Thyroid gland (tissue), 4 donors: ENCODE data around the gene CST9. TPM values are rescaled to one million over a fixed set of nuclear protein-coding genes. Genes with fewer than 3 reads are reported as not detected.
A peak's percentile ranks its signal among the peaks of the same experiment; 100 is the strongest.

Experiments
- DNase-seq, 2 donors: peaks; one replicate each; pipeline ENCODE4 v3.0.0-alpha.2; 2019
- H3K27ac ChIP-seq, 3 donors: fragments of 200-600 bp; sonication (generic); 1 replicate in 2 of 3; 2 replicates in 1 of 3; pipeline ENCODE4 v1.5.1; 2016 to 2019; ENCODE audit warnings: mild to moderate bottlenecking in 1 of 3, moderate library complexity in 1 of 3
- H3K27me3 ChIP-seq: fragments of 200-600 bp; sonication (generic); one replicate; pipeline ENCODE4 v1.5.1; 2019
- H3K36me3 ChIP-seq, 2 donors: fragments of 200-600 bp; sonication (generic); one replicate each; pipeline ENCODE4 v1.5.1; 2016 to 2019
- H3K4me1 ChIP-seq, 2 donors: fragments of 200-600 bp; sonication (generic); one replicate each; pipeline ENCODE4 v1.5.1; 2017 to 2019
- H3K4me3 ChIP-seq, 3 donors: fragments of 200-600 bp; sonication (generic); replicated peaks in 1 of 3; 1 replicate in 2 of 3; 2 replicates in 1 of 3; pipeline ENCODE4 v1.5.1; 2016; ENCODE audit warnings: mild to moderate bottlenecking in 1 of 3
- H3K9me3 ChIP-seq: fragments of 200-600 bp; sonication (generic); one replicate; pipeline ENCODE4 v1.5.1; 2017
- CTCF ChIP-seq, 6 experiments: fragments of 200-600 bp in 3 of 6; fragments of 450-650 bp in 3 of 6; sonication (generic) in 3 of 6; IDR thresholded peaks; one replicate each; pipeline ENCODE4 v1.5.1; 2016 to 2019; ENCODE audit warnings: antibody characterized with exemption in 6 of 6, mild to moderate bottlenecking in 2 of 6, inconsistent platforms in 1 of 6, moderate library complexity in 1 of 6
- POLR2A ChIP-seq, 2 donors: fragments of 450-650 bp; IDR thresholded peaks; one replicate each; pipeline ENCODE4 v1.6.1; 2017; ENCODE audit warnings: antibody characterized with exemption in 2 of 2, mild to moderate bottlenecking in 2 of 2, moderate library complexity in 1 of 2
- WGBS, 2 donors: methylation state at CpG; one replicate each; pipeline ENCODE4 v1.1.5; 2017; 5-methylcytosine and 5-hydroxymethylcytosine counted together
- intact Hi-C: fragments of 100-400 bp; cut with DNase I; formaldehyde crosslinking; loops from one replicate; pipeline ENCODE4 v1.15.1; 2023
- total RNA-seq, 4 donors: library from RNA; depleted of rRNA; stranded (reverse); fragments of >200 nt; gene quantifications; one replicate each; pipeline ENCODE4 v1.2.3, GENCODE V29; 2016

CST9 gene
- total RNA-seq, 4 donors from 2014 or later, result not detected

DNA sequence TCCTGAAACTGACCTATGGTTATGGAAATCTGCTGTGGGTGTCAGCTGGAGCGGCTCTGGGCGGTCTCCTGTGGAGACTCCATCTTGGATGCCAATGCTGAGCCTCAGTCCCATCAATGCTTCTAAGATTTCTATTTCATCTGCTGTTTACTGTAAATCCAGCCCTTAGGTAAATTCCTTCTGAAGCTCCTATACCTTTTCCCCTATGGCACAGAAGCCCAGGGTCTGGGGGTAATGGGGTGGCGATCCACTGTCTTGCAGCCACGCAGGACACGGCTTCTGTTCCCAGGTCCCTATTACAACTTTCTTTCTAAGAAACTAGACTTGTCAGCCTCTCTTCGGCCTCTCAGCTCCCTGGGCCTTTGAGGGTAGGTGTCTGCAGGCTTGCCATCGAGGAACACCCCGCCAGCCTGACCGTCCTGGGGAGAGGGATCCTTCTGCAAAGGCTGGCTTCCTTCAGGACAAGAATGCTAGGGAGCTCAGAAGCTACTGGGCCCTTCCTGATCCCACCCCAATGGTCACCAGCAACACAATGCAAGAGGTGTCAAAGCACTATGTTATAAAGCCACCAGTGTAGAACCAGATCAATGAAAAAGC lies 25.6 kb upstream of the CST9 start:
- Histone ChIP-seq H3K27ac (no peak overlapping the region), H3K4me1 (peaks cover 2 to 16% of the 10 kb centered on the region in 2 donors), H3K27me3 (no peaks in the 10 kb centered on the region), H3K4me3 (no peak overlapping the region), H3K36me3 (peaks cover 0 to 12% of the 10 kb centered on the region in 2 donors), H3K9me3 (no peaks in the 10 kb centered on the region)
- WGBS, 2 donors, result 95 to 97% methylated on average over 9 of the region's 9 CpGs
- intact Hi-C loops, result no loop called here
- TF ChIP-seq CTCF (IDR thresholded peaks at IDR 0.05) (no peak), POLR2A (IDR thresholded peaks at IDR 0.05) (no peak)
- DNase-seq, result no peak

- intact Hi-C loops, result no loop called here
- H3K4me1 ChIP-seq, result peaks cover 0 to 15% of the 10 kb centered on the region in 2 donors
Measured at GRCh38 chr20:23630392-23630849, 24.7 kb upstream of the CST9 start.

DNA sequence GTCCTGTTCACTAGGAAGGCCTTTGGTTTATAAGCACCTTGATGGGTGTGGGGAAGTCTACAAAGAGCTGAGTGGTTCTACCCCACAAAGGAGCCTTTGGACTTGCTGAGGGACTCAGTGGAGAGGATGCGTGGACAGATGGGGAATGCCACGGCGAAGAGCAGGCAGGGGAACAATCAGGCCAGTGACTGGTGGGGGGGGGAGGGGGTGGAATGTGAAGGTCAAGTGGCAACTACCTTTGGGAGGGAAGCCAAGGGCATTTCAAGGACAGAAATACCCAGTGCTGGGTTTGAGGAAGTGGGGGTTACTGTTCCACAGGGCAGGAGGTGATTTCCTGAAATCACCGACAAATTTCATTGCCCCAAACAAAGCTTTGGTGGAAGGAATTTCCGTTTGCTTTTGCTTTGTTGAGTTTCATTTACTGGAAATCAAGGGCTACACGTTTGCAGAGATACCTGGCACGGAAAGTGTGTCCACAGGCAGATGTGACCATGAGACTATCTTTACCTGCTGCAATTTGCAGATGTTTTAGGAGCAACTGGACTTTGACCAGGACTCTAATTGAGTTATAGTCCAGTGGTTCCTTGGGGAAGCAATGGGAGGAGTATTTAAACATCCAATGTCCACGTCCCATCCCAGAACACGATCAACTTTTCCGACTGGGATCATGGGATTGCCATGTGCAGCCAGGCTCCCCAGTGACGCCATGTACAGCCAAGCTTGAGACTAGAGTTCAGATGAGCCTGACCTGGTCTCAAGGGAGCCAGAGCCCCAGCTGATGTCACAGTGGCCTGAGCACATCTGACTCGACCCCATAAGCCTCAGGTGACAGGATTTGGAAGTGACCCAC lies 24.1 kb upstream of the CST9 start:
- no peaks in the 10 kb centered on the region for H3K9me3 ChIP-seq
- peaks cover 0 to 11% of the 10 kb centered on the region in 2 donors for H3K4me1 ChIP-seq

More at GRCh38 chr20:23630392-23630849, 24.7 kb upstream of the CST9 start:
- no peak for DNase-seq
- H3K27me3 ChIP-seq, result no peaks in the 10 kb centered on the region
- no peak overlapping the region for H3K4me3 ChIP-seq
- no peak overlapping the region for H3K27ac ChIP-seq
- H3K9me3 ChIP-seq, result no peaks in the 10 kb centered on the region
- WGBS, 2 donors, result 98 to 99% methylated on average over 4 of the region's 4 CpGs
- no peak for TF ChIP-seq POLR2A (IDR thresholded peaks at IDR 0.05)
- TF ChIP-seq CTCF (IDR thresholded peaks at IDR 0.05), result no peak
- peaks cover 0 to 12% of the 10 kb centered on the region in 2 donors for H3K36me3 ChIP-seq

DNA sequence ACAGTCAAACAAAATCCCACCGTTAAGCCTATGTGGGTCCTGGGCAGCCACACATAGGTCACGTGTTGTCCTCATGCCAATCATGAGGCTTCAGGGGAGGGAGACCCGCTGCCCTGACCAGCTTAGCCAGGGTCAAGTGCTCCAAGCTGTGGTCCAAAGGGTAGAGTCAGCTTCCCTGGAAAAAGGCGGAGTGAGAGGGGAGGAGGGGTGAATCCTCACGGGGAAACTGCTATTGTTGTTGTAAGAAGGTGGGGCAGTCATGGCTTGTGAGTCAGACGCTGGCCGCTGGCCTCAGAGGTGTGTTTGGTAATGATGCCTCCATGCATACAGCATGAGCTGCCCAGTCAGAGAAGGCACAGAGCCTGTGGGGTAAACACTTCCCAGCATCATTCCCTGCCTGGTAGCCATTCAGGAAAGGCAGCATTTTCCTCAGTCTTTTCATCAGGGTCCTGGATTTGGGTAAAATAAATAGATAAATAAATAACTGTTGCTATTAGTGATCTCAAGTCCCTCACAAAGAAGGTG lies 23.4 kb upstream of the CST9 start:
- H3K4me1 ChIP-seq, result peaks cover 0 to 11% of the 10 kb centered on the region in 2 donors
- intact Hi-C loops, result no loop called here
- no peaks in the 10 kb centered on the region for H3K9me3 ChIP-seq
- DNase-seq, result peak in 1 of 2 donors; percentile 24
- peaks cover 0 to 12% of the 10 kb centered on the region in 2 donors for H3K36me3 ChIP-seq
- TF ChIP-seq CTCF (IDR thresholded peaks at IDR 0.05), result no peak
- H3K27me3 ChIP-seq, result no peaks in the 10 kb centered on the region
- H3K27ac ChIP-seq, result no peak overlapping the region
- no peak overlapping the region for H3K4me3 ChIP-seq
- 41 to 46% methylated on average over 7 of the region's 7 CpGs for whole genome bisulfite sequencing, 2 donors

More for the DNA sequence above, 24.1 kb upstream of the CST9 start:
- TF ChIP-seq POLR2A (IDR thresholded peaks at IDR 0.05) (no peak), CTCF (IDR thresholded peaks at IDR 0.05) (no peak)
- Histone ChIP-seq H3K4me3 (no peak overlapping the region), H3K27me3 (no peaks in the 10 kb centered on the region), H3K27ac (no peak overlapping the region), H3K36me3 (peaks cover 0 to 12% of the 10 kb centered on the region in 2 donors)
- intact Hi-C loops, result no loop called here
- no peak for DNase-seq
- WGBS, 2 donors, result 69 to 78% methylated on average over 12 of the region's 12 CpGs
